OCI-LY1 (cell line): ENCODE measurements around the gene HSPA9.

Source experiments
- H2AFZ ChIP-seq: fragments of 200-600 bp; sonication (generic), shearing (Covaris generic); 2 replicates; pipeline ENCODE4 v1.6.0; 2014; ENCODE audit warnings: antibody characterized with exemption, mild to moderate bottlenecking, low read length
- H3F3A ChIP-seq: fragments of 200-600 bp; sonication (generic), shearing (Covaris generic); 2 replicates; pipeline ENCODE4 v1.6.0; 2014; ENCODE audit warnings: mild to moderate bottlenecking, antibody characterized with exemption, low read length, moderate library complexity; ENCODE audit not compliant: insufficient read depth
- H3K27ac ChIP-seq: fragments of 200-600 bp; sonication (generic); 2 replicates; pipeline ENCODE4 v1.5.1; 2014; ENCODE audit warnings: low read length, mixed run types, mild to moderate bottlenecking, low read depth; ENCODE audit not compliant: poor library complexity, severe bottlenecking
- H3K27me3 ChIP-seq: fragments of 200-600 bp; sonication (generic); 2 replicates; pipeline ENCODE4 v1.6.0; 2014; ENCODE audit warnings: antibody characterized with exemption, mild to moderate bottlenecking, low read length, moderate library complexity; ENCODE audit not compliant: insufficient read depth
- H3K36me3 ChIP-seq: fragments of 200-600 bp; sonication (generic); 2 replicates; pipeline ENCODE4 v1.6.1; 2014; ENCODE audit warnings: mild to moderate bottlenecking, antibody characterized with exemption, low read length, moderate library complexity, mixed read lengths; ENCODE audit not compliant: insufficient read depth
- H3K4me1 ChIP-seq: fragments of 200-600 bp; sonication (generic); 2 replicates; pipeline ENCODE4 v1.5.1; 2014; ENCODE audit warnings: mild to moderate bottlenecking, low read length, moderate library complexity; ENCODE audit not compliant: insufficient read depth, severe bottlenecking
- H3K4me2 ChIP-seq: fragments of 200-600 bp; sonication (generic), shearing (Covaris generic); 2 replicates; pipeline ENCODE4 v1.6.1; 2014; ENCODE audit warnings: low read length
- H3K4me3 ChIP-seq: fragments of 200-600 bp; sonication (generic); 2 replicates; pipeline ENCODE4 v1.5.1; 2014; ENCODE audit warnings: low read length, low read depth, mild to moderate bottlenecking, mixed read lengths; ENCODE audit not compliant: poor library complexity, severe bottlenecking
- H3K79me2 ChIP-seq: fragments of 200-600 bp; shearing (Covaris generic); 2 replicates; pipeline ENCODE4 v1.6.1; 2016; ENCODE audit warnings: mixed run types, low read length, mixed read lengths; ENCODE audit not compliant: insufficient read depth
- H3K9ac ChIP-seq: fragments of 200-600 bp; sonication (generic), shearing (Covaris generic); 2 replicates; pipeline ENCODE4 v1.6.1; 2014; ENCODE audit warnings: mild to moderate bottlenecking, low read length, mixed read lengths
- H3K9me2 ChIP-seq: fragments of 200-600 bp; sonication (generic), shearing (Covaris generic); 2 replicates; pipeline ENCODE4 v1.6.1; 2014; ENCODE audit warnings: low read depth, mild to moderate bottlenecking, low read length, mixed read lengths
- H3K9me3 ChIP-seq: fragments of 200-600 bp; shearing (Covaris generic); 2 replicates; pipeline ENCODE4 v1.6.1; 2014; ENCODE audit warnings: low read length, mixed read lengths
- H4K20me1 ChIP-seq: fragments of 200-600 bp; sonication (generic), shearing (Covaris generic); 2 replicates; pipeline ENCODE4 v1.6.0; 2016; ENCODE audit warnings: mild to moderate bottlenecking, low read length; ENCODE audit not compliant: insufficient read depth
- CTCF ChIP-seq: fragments of 200-600 bp; sonication (generic), shearing (Covaris generic); IDR thresholded peaks from 2 replicates; pipeline ENCODE4 v1.5.1; 2017; ENCODE audit warnings: mild to moderate bottlenecking, antibody characterized with exemption, low read length, moderate library complexity, mixed read lengths
- EZH2 ChIP-seq: fragments of 200-600 bp; sonication (generic), shearing (Covaris generic); IDR thresholded peaks from 2 replicates; pipeline ENCODE4 v1.8.0; 2017; ENCODE audit warnings: borderline replicate concordance, mixed run types, mild to moderate bottlenecking, antibody characterized with exemption, low read length, moderate library complexity, mixed read lengths

Gene HSPA9

GRCh38 chr5:138545919-138546562, 29.2 kb downstream of the HSPA9 start:
- Histone ChIP-seq H3K4me3 (no peak overlapping the region), H3K9ac (peak overlapping the region; percentile 20; the same call in 1 of the 2 replicates), H3F3A (no peaks in the 10 kb centered on the region; the same call in 1 of the 2 replicates), H3K27ac (peak overlapping the region; percentile 3), H3K27me3 (no peaks in the 10 kb centered on the region), H4K20me1 (no peaks in the 10 kb centered on the region), H3K9me2 (no peaks in the 10 kb centered on the region), H3K79me2 (peaks cover 49% of the 10 kb centered on the region), H3K9me3 (no peaks in the 10 kb centered on the region), H3K36me3 (peaks cover 13% of the 10 kb centered on the region; the same call in 1 of the 2 replicates), H3K4me1 (peaks cover 33% of the 10 kb centered on the region), H2AFZ (no peak overlapping the region), H3K4me2 (peak overlapping the region; percentile 24; the same call in 1 of the 2 replicates)
- TF ChIP-seq CTCF (no peak), EZH2 (no peak)

GRCh38 chr5:138544181-138545134, 30.7 kb downstream of the HSPA9 start:
- Histone ChIP-seq H4K20me1 (no peaks in the 10 kb centered on the region), H3K4me2 (peak overlapping the region; percentile 84), H3K27ac (peak overlapping the region; percentile 57)

More at GRCh38 chr5:138544181-138545134, 30.7 kb downstream of the HSPA9 start:
- Histone ChIP-seq H3K4me1 (peaks cover 48% of the 10 kb centered on the region), H3K9me3 (no peaks in the 10 kb centered on the region), H3K4me3 (peak overlapping the region; percentile 78), H2AFZ (no peak overlapping the region), H3K9ac (peak overlapping the region; percentile 88), H3K79me2 (peaks cover 65% of the 10 kb centered on the region), H3F3A (no peaks in the 10 kb centered on the region; the same call in 1 of the 2 replicates), H3K27me3 (no peaks in the 10 kb centered on the region), H3K36me3 (peaks cover 29% of the 10 kb centered on the region; the same call in 1 of the 2 replicates), H3K9me2 (no peaks in the 10 kb centered on the region)
- TF ChIP-seq CTCF (no peak), EZH2 (no peak)
